HEK293 (cell line): ENCODE data around the gene LRBA.

ENCODE experiments used
- CTCF ChIA-PET: fragments of 350-600 bp; formaldehyde crosslinking; extraction: SDS; loops from one replicate; lab custom pipeline; 2021; ENCODE audit warnings: antibody characterized with exemption; lab: Yijun Ruan, JAX
- POLR2A ChIA-PET: fragments of 300-600 bp; formaldehyde crosslinking; extraction: SDS; loops from one replicate; lab custom pipeline; 2020; ENCODE audit warnings: antibody characterized with exemption, inconsistent platforms; lab: Yijun Ruan, JAX
- H3K27ac ChIP-seq: fragments of 200-500 bp; sonication (Bioruptor generic); 2 replicates; pipeline ENCODE4 v1.5.1; 2014; ENCODE audit warnings: low read depth, low read length, control low read depth, inconsistent platforms; ENCODE audit errors: extremely low read depth
- H3K36me3 ChIP-seq, 2 experiments: fragments of 200-500 bp in 1 of 2; sonication (Bioruptor generic) in 1 of 2; 1 replicate in 1 of 2; 2 replicates in 1 of 2; pipeline ENCODE4 v1.5.1; 2014 to 2017; ENCODE audit warnings: inconsistent platforms in 2 of 2, low read length in 2 of 2; ENCODE audit not compliant: control insufficient read depth in 2 of 2, insufficient read depth in 1 of 2
- H3K4me1 ChIP-seq: fragments of 200-500 bp; sonication (Bioruptor generic); 2 replicates; pipeline ENCODE4 v1.5.1; 2014; ENCODE audit warnings: mild to moderate bottlenecking, low read length, inconsistent platforms; ENCODE audit not compliant: control insufficient read depth, insufficient read depth
- H3K4me3 ChIP-seq: 2 replicates; pipeline ENCODE4 v1.5.1; 2011; ENCODE audit warnings: low read depth, mild to moderate bottlenecking, control low read depth, low read length, moderate library complexity
- H3K9me3 ChIP-seq: fragments of 200-500 bp; sonication (Bioruptor generic); 2 replicates; pipeline ENCODE4 v1.5.1; 2014; ENCODE audit warnings: low read depth, low read length, inconsistent platforms; ENCODE audit not compliant: control insufficient read depth, insufficient read depth
- HOXC10 ChIP-seq: sonication (generic); formaldehyde crosslinking; IDR thresholded peaks from 2 replicates; pipeline ENCODE4 v1.8.1; 2023; ENCODE audit warnings: mild to moderate bottlenecking, missing genetic modification reagents
- KLF10 ChIP-seq: fragments of 450-650 bp; IDR thresholded peaks from 2 replicates; pipeline ENCODE4 v1.5.1; 2018; ENCODE audit warnings: missing biosample characterization, mild to moderate bottlenecking, missing genetic modification characterization
- REPIN1 ChIP-seq: fragments of 450-650 bp; formaldehyde crosslinking; IDR thresholded peaks from 2 replicates; pipeline ENCODE4 v1.5.1; 2017; ENCODE audit warnings: missing biosample characterization, missing genetic modification characterization, low read depth
- SP3 ChIP-seq: fragments of 450-650 bp; formaldehyde crosslinking; IDR thresholded peaks from 2 replicates; pipeline ENCODE4 v1.5.1; 2016; ENCODE audit warnings: missing biosample characterization, missing genetic modification characterization
- ZBTB21 ChIP-seq: fragments of 450-650 bp; formaldehyde crosslinking; IDR thresholded peaks from 2 replicates; pipeline ENCODE4 v1.5.1; 2017; ENCODE audit warnings: missing biosample characterization, missing genetic modification characterization
- ZIC2 ChIP-seq: fragments of 450-650 bp; formaldehyde crosslinking; IDR thresholded peaks from 2 replicates; pipeline ENCODE4 v1.5.1; 2016; ENCODE audit warnings: missing biosample characterization, missing genetic modification characterization
- ZNF16 ChIP-seq: fragments of 450-650 bp; formaldehyde crosslinking; IDR thresholded peaks from 2 replicates; pipeline ENCODE4 v1.5.1; 2016; ENCODE audit warnings: low read depth, missing biosample characterization, missing genetic modification characterization
- ZNF239 ChIP-seq: fragments of 450-650 bp; formaldehyde crosslinking; IDR thresholded peaks from 2 replicates; pipeline ENCODE4 v1.5.1; 2016; ENCODE audit warnings: missing biosample characterization, missing genetic modification characterization
- ZNF274 ChIP-seq, 2 experiments: fragments of 200-500 bp in 1 of 2; fragments of 450-650 bp in 1 of 2; sonication (Bioruptor generic) in 1 of 2; formaldehyde crosslinking in 1 of 2; IDR thresholded peaks; 2 replicates each; pipeline versions ENCODE4 v1.5.1 to v1.6.1; 2014 to 2016; ENCODE audit warnings: borderline replicate concordance in 1 of 2, inconsistent platforms in 1 of 2, low read length in 1 of 2, missing biosample characterization in 1 of 2, missing genetic modification characterization in 1 of 2
- ZNF501 ChIP-seq: fragments of 450-650 bp; formaldehyde crosslinking; IDR thresholded peaks from 2 replicates; pipeline ENCODE4 v1.5.1; 2016; ENCODE audit warnings: missing biosample characterization, missing genetic modification characterization
- ZNF626 ChIP-seq: fragments of 450-650 bp; sonication (Bioruptor Pico); formaldehyde crosslinking; IDR thresholded peaks from 2 replicates; pipeline ENCODE4 v1.5.1; 2018; ENCODE audit warnings: missing biosample characterization, missing genetic modification characterization, inconsistent platforms
- ZNF747 ChIP-seq: fragments of 450-650 bp; formaldehyde crosslinking; IDR thresholded peaks from 2 replicates; pipeline ENCODE4 v1.5.1; 2016; ENCODE audit warnings: missing biosample characterization, missing genetic modification characterization
- TF ChIP-seq, protein P1 (sequence below): fragments of 450-650 bp; formaldehyde crosslinking; IDR thresholded peaks from 2 replicates; pipeline ENCODE4 v1.5.1; 2016; ENCODE audit warnings: missing biosample characterization, missing genetic modification characterization, low read depth
- TF ChIP-seq, protein P2 (sequence below): fragments of 450-650 bp; formaldehyde crosslinking; IDR thresholded peaks from 2 replicates; pipeline ENCODE4 v1.5.1; 2016; ENCODE audit warnings: missing biosample characterization, missing genetic modification characterization
- TF ChIP-seq, protein P3 (sequence below): fragments of 450-650 bp; formaldehyde crosslinking; IDR thresholded peaks from 2 replicates; pipeline ENCODE4 v1.5.1; 2016; ENCODE audit warnings: missing biosample characterization, missing genetic modification characterization, borderline replicate concordance

Gene LRBA

DNA sequence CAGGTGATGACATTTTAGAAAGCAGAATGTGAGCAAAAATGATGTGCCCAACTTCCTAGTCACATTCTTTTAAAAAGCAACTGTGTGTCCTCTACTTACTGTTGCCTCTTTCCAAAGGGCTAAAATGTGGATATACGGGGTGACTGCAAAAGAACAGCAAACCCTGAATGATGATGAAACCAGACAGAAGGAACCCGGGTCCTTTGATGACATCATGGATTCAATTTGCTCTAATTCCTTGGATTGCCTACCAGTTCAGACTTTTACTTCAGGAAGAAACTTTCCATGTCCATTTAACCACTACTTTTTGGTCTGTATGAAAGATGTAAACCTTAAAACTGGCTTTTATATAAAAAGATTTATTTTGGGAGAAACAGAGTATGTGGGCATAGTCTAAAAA lies 624.0 kb downstream of the LRBA start:
- Histone ChIP-seq H3K4me3 (no peak overlapping the region), H3K36me3 (no peaks in the 10 kb centered on the region), H3K4me1 (no peaks in the 10 kb centered on the region), H3K27ac (no peak overlapping the region), H3K9me3 (no peaks in the 10 kb centered on the region)
- TF ChIP-seq ZNF274 (IDR thresholded peaks at IDR 0.05; ENCODE audit: low read length) (no peak), ZNF274 (tag by site-specific recombination; IDR thresholded peaks at IDR 0.05; ENCODE audit: borderline replicate concordance) (no peak), HOXC10 (CRISPR knock-in tag) (no peak), ZNF16 (tag by site-specific recombination) (no peak)
- TF ChIP-seq, protein P1, sequence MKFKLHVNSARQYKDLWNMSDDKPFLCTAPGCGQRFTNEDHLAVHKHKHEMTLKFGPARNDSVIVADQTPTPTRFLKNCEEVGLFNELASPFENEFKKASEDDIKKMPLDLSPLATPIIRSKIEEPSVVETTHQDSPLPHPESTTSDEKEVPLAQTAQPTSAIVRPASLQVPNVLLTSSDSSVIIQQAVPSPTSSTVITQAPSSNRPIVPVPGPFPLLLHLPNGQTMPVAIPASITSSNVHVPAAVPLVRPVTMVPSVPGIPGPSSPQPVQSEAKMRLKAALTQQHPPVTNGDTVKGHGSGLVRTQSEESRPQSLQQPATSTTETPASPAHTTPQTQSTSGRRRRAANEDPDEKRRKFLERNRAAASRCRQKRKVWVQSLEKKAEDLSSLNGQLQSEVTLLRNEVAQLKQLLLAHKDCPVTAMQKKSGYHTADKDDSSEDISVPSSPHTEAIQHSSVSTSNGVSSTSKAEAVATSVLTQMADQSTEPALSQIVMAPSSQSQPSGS (tag by site-specific recombination), result peak; percentile 50; the same call in 1 of the 2 replicates
- ChIA-PET CTCF (interaction anchor here (0.7 kb wide), 1 partner anchor 75 kb away, joined by 3 read pairs; no protein-coding TSS in a partner anchor), POLR2A (no interaction called here)

DNA sequence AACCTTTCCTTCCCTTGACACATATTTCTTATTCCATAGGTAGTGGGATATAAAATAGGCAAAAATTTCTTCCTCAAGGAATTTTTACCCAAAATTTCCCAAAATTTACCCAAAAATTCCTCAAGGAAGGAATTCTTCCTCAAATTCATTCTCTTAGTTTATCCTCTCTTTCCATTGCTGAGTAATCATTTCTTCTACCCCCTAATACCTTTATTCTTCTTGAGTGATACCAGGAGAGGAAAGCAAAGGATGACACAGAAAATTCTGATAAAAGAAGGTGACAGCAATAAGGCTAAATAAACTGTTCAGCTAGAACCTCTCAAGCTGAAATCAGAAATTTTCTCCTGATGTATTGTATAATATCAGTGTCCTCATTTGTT lies 624.6 kb downstream of the LRBA start:
- CTCF ChIA-PET, result no interaction called here
- Histone ChIP-seq H3K36me3 (no peaks in the 10 kb centered on the region), H3K27ac (no peak overlapping the region), H3K9me3 (no peaks in the 10 kb centered on the region), H3K4me3 (no peak overlapping the region), H3K4me1 (no peaks in the 10 kb centered on the region)
- POLR2A ChIA-PET, result no interaction called here
- TF ChIP-seq KLF10 (tag by site-specific recombination) (no peak), ZIC2 (no peak), ZNF747 (tag by site-specific recombination) (no peak), ZNF239 (no peak), ZBTB21 (tag by site-specific recombination) (no peak), REPIN1 (tag by site-specific recombination) (no peak), ZNF626 (tag by site-specific recombination) (no peak), ZNF501 (tag by site-specific recombination) (no peak), SP3 (tag by site-specific recombination) (no peak)
- TF ChIP-seq, protein P2, sequence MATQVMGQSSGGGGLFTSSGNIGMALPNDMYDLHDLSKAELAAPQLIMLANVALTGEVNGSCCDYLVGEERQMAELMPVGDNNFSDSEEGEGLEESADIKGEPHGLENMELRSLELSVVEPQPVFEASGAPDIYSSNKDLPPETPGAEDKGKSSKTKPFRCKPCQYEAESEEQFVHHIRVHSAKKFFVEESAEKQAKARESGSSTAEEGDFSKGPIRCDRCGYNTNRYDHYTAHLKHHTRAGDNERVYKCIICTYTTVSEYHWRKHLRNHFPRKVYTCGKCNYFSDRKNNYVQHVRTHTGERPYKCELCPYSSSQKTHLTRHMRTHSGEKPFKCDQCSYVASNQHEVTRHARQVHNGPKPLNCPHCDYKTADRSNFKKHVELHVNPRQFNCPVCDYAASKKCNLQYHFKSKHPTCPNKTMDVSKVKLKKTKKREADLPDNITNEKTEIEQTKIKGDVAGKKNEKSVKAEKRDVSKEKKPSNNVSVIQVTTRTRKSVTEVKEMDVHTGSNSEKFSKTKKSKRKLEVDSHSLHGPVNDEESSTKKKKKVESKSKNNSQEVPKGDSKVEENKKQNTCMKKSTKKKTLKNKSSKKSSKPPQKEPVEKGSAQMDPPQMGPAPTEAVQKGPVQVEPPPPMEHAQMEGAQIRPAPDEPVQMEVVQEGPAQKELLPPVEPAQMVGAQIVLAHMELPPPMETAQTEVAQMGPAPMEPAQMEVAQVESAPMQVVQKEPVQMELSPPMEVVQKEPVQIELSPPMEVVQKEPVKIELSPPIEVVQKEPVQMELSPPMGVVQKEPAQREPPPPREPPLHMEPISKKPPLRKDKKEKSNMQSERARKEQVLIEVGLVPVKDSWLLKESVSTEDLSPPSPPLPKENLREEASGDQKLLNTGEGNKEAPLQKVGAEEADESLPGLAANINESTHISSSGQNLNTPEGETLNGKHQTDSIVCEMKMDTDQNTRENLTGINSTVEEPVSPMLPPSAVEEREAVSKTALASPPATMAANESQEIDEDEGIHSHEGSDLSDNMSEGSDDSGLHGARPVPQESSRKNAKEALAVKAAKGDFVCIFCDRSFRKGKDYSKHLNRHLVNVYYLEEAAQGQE (tag by site-specific recombination), result no peak
- TF ChIP-seq, protein P1 (tag by site-specific recombination), result no peak
- TF ChIP-seq, protein P3, sequence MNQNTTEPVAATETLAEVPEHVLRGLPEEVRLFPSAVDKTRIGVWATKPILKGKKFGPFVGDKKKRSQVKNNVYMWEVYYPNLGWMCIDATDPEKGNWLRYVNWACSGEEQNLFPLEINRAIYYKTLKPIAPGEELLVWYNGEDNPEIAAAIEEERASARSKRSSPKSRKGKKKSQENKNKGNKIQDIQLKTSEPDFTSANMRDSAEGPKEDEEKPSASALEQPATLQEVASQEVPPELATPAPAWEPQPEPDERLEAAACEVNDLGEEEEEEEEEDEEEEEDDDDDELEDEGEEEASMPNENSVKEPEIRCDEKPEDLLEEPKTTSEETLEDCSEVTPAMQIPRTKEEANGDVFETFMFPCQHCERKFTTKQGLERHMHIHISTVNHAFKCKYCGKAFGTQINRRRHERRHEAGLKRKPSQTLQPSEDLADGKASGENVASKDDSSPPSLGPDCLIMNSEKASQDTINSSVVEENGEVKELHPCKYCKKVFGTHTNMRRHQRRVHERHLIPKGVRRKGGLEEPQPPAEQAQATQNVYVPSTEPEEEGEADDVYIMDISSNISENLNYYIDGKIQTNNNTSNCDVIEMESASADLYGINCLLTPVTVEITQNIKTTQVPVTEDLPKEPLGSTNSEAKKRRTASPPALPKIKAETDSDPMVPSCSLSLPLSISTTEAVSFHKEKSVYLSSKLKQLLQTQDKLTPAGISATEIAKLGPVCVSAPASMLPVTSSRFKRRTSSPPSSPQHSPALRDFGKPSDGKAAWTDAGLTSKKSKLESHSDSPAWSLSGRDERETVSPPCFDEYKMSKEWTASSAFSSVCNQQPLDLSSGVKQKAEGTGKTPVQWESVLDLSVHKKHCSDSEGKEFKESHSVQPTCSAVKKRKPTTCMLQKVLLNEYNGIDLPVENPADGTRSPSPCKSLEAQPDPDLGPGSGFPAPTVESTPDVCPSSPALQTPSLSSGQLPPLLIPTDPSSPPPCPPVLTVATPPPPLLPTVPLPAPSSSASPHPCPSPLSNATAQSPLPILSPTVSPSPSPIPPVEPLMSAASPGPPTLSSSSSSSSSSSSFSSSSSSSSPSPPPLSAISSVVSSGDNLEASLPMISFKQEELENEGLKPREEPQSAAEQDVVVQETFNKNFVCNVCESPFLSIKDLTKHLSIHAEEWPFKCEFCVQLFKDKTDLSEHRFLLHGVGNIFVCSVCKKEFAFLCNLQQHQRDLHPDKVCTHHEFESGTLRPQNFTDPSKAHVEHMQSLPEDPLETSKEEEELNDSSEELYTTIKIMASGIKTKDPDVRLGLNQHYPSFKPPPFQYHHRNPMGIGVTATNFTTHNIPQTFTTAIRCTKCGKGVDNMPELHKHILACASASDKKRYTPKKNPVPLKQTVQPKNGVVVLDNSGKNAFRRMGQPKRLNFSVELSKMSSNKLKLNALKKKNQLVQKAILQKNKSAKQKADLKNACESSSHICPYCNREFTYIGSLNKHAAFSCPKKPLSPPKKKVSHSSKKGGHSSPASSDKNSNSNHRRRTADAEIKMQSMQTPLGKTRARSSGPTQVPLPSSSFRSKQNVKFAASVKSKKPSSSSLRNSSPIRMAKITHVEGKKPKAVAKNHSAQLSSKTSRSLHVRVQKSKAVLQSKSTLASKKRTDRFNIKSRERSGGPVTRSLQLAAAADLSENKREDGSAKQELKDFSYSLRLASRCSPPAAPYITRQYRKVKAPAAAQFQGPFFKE (tag by site-specific recombination), result no peak
